Renal pelvis (tissue), 4 donors: ENCODE measurements around the gene NFAT5. TPM values are rescaled to one million over a fixed set of nuclear protein-coding genes. Genes with fewer than 3 reads are reported as not detected.
A peak's percentile ranks its signal among the peaks of the same experiment; 100 is the strongest.
"Not testable (repeated sequence)": the region's sequence is repeated elsewhere in the genome, so short reads cannot be mapped to it uniquely, and the experiment has no call there.

ENCODE experiments used
- DNase-seq: peaks from one replicate; pipeline ENCODE4 v3.0.0-alpha.2; 2013
- polyA plus RNA-seq, 3 donors: library from polyadenylated mRNA; unstranded; fragments of 120-200 nt; gene quantifications; one replicate each; pipeline ENCODE4 v1.2.1, GENCODE V29; 2013; ENCODE audit not compliant: insufficient read length in 3 of 3

NFAT5 gene
- polyA plus RNA-seq, 3 donors, result 29.5 to 68.1 (median 58.0) TPM

DNA sequence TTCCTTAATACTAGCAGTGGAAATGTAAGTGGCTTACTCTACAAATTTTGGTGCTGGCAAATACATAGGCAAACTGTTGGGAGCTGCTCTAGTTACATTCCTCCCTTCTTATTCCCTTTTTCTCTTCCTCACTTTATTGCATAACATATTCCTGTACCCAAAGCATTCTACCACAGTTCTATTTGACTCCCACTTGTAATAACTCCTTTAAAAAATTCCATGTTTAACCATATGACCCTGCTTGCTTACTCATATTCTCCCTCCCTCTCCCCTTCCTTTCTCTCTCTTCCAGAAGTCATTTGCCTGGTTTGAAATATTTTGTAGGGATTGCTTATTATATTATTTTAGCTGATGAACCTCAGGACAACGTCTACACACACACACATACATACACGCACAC lies 137.9 kb downstream of the NFAT5 start:
- no peak for DNase-seq

DNA sequence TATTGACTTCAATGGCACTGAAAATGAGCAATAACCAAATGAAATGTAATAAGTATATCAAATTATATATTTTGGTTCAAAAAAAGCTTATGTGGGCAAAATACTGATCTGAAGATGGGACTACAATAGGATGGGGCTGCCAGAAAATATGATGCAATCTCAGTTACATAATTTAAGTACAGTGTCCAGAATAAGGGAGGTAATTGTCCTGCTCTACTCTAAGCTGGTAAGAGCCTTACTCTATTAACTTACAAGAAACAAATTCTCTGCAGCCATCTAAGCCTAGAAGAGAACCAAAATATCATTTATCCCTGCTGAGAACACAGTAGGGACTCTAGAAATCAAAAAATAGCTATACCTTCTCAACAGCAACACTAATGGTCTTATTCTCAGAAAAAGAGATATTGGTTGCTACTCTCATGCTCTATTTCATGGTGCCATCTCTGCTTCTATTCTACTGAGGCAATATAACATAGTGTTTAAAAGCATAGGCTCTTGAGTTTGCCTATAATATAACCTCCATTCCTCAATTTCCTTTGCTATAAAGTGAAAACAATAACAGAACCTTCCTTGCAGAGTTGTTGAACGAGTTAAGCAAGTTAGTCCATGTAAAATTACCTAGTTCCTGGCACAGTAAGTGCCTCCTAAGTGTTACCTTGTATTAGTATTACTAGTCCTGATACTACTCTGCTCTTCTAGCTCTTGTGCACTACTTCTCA lies 140.6 kb downstream of the NFAT5 start:
- no peak for DNase-seq

DNA sequence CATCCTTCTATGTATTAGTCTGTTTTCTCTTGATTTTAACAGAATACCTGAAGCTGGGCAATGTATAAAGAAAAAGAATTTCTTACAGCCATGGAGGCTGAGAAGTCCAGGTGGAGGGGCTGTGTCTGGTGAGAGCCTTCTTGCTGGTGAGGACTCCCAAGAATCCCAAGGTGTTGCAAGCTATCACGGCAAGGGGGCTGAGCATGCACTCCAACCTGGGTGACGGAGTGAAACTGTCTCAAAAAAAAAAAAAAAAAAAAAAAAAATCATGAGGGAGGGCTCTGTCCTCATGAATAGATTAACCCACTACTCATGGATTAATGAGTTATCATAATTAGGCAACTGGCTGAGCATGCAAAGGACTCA lies 141.2 kb downstream of the NFAT5 start:
- DNase-seq, result no peak

DNA sequence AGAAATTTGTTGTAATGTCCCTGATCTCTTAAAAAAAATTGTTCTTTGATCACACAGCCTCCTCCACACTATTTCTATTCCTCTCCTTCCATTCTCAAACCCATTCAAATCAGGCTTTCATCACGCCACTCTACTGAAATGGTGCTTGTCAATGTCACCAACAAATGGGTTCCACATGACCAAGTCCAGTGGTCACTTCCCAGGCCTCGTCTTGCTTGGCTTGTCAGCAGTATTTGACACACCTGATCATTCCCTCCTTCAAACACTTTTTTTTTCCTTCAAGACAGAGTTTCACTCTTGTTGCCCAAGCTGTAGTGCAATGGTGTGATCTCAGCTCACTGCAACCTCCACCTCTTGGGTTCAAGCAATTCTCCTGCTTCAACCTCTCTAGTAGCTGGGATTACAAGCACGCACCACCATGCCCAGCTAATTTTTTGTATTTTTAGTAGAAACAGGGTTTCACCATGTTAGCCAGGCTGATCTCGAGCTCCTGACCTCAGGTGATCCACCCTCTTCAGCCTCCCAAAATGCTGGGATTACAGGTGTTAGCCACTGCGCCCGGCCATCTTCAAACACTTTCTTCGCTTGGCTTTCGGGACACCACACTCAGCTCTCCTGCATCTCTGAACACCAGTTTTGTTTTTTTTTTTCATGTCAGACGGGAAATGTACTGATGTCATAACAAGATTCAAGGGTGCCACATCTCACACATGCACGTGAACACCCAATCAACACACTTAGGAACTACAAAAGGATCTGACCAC lies 142.3 kb downstream of the NFAT5 start:
- no peak for DNase-seq

DNA sequence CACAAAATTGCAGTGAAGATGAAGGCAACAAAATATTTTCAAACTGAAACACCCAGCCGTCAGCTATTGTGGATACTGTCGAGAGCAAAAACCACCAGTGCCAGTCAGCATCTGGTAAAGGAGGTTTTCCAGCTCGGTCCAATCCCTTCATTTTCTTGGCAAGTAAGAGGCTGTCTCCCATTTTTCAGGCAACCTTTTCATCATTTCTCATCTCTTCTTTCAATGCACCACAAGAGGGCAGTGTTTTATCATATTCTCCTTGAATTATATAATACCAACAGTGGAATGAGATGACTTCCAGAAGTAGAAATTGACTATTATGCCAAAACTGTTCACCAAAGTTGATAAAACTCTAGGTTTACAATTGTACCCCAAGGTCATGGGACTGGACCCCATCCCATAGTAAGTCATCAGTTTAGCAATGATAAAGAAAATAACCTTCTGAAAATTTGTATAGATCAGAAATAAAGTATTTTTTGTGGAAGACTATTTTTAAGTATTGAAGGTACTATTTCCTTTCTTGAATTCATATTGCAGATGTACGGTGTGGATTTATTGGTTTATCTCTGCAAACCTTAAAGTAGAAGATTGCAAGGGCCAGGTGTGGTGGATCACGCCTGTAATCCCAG lies 143.8 kb downstream of the NFAT5 start:
- DNase-seq, result peak; percentile 69

DNA sequence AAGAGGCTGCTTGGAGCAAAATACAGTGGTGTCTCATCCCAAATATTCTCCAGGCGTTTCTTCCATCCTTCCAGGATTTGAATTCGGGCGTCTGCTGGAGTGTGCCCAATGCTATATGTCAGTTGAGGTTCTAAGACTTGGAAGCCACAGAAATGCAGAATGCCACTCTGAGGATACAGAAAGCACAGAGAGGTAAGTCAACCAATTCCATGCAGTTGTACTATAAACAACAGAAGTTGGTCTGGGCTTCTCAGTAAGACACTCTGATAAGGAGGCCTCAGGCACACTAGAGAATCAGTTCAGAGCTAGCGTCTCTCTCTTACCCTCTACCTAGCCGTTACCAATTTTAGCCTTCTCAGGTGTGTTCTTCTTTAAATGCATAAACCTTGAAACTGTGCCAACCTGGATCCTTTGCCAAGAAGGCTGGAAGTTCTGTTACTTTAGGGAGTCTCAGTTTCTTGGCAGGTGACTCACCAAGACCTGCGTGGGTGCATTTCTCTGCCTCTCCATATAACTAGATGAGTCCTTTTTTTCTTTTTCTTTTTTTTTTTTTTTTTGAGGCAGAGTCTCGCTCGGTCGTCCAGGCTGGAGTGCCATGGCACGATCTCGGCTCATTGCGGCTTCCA lies 145.5 kb downstream of the NFAT5 start:
- DNase-seq, result no peak

DNA sequence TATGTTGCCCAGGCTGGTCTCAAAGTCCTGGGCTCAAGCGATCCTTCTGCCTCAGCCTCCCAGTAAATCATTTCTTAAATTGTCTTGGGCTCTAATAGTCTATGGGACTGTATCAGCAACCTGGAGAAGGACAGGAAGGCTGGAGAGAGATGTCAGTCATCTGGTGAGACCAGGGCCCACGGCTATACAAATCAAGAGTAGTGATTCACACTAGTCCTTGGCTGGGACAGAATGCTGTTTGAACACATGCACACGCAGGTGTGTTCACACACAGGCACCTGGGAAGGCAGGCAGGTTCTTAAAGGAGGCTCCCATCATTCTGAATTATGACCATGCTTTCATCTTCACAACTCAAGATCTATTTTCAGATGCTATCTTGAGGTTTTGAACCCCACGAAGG lies 146.5 kb downstream of the NFAT5 start:
- no peak for DNase-seq

DNA sequence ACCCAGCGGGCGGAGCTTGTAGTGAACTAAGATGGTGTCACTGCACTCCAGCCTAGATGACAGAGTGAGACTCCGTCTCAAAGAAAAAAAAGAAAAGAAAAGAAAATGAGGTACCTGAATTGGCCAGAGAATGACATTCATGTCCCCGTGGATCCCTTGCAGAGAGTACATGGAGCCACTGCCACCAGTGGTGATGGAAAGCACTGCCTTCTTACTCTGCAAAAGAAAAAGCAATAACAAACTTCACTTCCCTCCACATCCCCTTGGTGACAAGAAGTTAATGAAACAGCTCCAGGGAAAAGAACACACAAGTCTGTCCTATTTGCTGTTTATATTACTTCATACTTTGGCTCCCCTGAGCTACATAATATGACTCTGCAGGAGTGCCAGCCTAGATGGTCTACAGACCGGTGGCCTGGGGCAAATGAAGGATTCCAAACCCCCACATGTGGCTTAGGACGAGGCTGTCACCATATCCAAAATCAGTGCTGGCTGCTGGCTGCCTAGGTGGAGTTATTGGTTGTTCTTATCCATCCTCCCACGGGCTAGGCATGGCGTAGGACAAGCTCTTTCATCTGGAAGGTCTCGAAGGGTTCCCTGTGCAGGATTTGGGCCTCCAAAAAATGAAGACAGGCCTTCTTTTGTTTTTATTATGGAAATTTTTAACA lies 147.3 kb downstream of the NFAT5 start:
- no peak for DNase-seq

DNA sequence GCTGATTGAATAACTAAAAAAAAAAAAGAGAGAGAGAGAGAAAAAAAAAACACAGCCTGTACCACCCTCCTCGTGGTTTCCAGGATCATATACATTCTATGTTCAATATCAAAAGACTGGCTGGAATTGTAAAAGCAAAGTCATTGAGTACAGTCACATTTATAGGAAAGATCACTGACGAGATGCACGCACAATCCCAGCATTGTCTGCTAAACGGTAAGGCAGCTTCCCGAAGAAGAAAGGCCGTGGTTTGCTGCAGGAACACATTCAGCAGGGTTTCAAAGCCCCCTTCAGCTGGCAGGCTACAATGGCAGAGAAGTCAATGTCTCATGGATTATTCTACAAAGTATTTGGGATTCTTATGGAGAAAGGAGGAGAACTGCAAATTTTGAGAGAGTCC lies 151.3 kb downstream of the NFAT5 start:
- DNase-seq, result no peak

DNA sequence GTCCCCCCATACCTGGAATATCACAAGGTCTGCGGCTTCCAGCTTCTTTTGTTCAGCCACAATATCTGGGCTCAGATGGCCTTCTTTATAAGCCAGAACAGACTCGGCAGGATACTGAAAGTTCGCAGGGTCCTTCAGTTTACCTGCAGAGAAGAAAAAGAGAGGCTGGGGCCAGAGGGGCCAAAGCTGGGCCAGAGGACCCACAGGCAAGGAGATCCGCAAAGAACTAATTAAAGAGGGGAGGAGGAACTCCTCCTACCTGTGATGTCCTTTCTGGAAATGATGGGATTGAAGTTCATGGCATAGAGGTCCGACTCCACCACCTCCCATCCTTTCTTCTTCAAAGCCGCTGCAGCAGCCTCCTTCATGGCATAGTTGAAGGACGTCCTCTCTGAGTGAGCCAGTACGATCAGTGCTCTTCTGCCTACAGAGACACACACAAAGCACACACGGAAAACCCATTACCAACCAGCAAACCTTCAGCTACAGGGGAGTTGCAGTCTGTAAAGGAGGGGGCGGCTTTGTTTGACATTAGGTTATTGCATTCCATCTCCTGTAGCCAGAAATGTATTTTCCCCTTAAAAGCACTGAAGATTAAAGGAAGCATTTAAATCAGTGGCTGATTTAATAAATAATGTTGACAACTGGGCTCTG lies 152.5 kb downstream of the NFAT5 start:
- no peak for DNase-seq

DNA sequence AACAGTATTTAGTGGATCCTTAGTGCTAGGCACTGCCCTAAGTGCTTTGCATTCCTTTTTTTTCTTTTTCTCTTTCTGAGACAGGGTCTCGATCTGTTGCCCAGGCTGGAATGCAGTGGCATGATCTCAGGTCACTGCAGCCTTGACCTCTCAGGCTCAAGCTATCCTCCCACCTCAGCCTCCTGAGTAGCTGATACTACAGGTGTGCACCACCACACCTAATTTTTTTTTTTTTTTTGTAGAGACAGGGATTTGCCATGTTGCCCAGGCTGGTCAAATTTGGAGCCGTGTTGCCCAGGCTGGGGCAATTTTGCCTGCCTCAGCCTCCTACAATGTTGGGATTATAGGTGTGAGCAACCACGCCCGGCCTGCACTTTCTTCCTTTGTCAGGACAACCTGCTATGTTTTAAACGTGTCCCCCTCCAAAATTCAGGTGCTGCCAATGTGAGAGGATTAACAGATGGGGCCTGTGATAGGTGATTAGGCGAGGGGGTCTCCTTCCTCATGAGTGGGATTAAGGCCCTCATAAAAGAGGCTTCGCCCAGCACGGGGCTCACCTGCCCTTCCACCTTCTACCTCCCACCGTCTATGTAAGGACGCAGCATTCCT lies 155.2 kb downstream of the NFAT5 start:
- no peak for DNase-seq

DNA sequence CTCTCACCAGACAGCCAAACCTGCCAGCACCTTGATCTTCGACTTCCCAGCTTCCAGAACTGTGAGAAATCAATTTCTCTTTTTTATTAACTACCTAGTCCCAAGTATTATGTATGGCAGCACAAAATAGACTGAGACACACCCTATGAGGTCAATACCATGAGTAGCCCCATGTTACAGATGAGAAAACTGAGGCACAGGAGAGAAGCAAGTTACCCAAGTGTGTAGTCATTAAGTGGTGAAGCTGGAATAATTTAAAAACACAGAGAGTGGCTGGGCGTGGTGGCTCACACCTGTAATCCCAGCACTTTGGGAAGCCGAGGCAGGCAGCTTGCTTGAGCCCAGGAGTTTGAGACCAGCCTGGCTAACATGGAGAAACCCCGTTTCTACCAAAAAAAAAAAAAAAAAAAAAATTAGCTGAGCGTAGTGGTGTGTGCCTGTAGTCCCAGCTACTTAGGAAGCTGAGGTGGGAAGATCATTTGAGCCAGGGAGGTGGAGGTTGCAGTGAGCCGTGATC lies 155.7 kb downstream of the NFAT5 start:
- DNase-seq, result no peak

DNA sequence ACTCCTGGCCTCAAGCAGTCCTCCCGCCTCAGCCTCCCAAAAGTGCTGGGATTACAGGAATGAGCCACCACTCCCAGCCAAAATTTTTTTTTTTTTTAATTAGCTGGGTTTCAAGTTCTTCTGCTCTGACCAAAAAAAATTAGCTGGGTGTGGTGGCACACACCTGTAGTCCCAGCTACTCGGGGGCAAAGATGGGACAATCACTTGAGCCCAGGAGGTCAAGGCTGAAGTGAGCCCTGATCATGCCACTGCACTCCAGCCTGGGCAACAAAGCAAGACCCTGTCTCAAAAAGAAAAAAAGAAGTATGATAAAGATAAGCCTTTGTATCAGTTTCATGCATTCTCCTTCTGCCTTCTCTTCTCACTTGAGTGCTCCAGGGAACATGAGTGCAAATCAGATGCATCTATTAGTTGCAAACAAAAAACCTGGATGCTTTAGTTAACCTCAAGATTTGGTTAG lies 158.7 kb downstream of the NFAT5 start:
- no peak for DNase-seq

DNA sequence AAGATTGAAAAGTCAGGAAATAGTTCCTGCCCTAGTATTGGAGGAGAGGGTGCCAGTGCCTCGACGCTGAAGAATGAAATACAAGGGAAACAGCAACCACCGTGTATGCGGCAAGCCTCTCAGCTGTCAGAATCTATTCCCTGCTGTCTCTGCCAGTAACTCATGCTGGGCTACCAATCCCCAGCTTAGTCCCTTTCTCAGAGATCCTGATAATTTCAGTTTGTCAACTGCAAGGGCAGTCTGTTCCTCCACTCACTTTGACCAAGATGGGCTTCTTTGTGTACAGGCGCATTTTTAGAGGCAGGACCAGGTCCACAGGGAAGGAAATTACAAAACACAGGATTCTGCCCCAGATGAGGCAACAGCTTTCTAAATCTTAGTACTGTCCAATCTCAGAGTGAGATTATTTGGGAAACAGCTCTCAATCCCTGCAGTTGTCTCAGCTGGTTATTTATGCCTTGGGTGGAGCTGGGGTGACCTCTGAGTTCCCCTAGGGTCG lies 159.3 kb downstream of the NFAT5 start:
- no peak for DNase-seq

DNA sequence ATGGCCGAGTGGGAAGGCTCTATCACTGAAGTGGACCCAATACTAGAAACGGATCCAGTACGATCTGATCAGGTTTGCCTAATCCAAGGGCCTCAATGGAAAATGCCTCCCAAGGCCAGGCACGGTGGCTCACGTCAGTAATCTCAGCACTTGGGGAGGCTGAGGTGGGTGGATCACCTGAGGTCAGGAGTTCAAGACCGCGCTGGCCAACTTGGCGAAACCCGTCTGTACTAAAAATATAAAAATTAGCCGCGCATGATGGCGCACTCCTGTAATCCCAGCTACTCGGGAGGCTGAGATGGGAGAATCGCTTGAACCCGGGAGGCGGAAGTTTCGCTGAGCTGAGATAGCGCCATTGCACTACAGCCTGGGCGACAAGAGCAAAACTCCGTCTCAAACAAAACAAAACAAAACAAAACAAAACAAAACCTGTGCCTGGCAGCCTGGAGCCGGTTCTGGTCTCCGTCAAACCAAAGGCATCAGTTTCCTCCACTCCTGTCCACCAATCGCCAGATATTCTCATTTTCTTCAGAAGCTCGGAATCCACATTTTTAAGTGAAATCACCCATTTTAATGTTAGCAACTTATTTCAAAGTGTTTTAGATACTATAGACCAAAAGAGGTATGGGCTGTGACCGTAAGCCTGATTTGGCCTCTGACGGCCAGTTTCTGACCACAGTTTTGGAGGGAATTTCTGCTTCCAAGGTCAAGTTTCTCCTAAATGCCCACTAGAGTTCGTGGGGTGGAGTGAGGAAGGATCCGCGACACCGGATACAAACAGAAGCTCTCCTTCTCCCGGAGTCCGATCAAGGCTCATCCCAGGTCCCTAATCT lies 159.9 kb downstream of the NFAT5 start:
- DNase-seq, result no peak

DNA sequence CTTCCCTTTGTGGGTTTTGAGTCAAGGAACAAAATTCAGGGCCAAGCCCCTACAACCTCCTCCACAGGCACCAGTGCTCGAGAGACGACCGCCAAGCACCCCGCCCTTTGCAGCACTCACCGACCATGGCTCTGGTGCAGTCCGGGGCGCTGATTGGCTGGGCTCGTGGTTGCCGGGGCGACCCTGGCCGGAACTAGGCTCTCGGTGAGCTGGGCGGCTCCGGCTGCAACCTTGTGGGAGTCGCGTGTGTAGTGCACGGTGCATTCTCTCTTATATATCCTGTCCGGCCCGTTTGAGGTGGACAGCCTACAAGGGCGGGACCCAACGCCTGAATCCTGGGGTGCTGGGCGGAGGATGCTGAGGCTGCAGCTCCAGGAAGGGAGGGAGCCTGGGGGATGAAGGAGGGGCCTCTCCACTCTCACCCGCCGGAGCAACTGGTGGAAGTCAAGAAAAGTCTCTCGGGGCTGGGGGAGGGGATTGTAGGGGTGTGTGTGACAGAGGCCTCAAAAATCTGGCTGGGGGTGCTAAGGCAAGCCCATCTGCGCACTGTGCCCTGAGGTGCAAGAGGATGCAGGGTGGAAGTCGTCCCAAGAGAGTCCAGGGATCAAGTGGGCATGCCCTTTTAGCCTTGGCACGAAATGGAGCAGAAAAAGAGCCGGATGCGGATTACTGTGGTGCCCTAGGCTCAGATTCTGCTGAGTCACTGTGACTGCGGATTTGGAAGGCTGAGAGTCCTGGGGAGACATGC lies 160.7 kb downstream of the NFAT5 start, which contains the start of gene NQO1:
Gene NQO1 (minus strand): TSS at position 248 of the 748 bp plus-strand sequence. CDS start 121 bp downstream, at position 127.
- DNase-seq, result peak; percentile 83

DNA sequence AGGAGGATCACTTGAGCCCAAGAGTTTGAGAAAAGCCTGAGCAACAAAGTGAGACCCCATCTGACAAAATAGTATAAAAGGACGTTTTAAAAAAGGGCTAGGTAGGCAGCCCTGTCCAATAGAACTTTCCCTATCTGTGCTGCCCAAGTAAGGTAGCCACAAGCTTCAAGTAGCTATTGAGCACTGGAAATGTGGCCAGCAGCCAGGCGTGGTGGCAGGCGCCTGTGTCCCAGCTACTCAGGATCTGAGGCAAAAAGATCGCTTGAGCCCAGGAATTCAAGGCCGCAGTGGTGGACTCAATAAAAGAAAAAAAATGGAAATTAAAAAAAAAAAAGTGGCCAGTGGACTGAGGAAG lies 162.1 kb downstream of the NFAT5 start:
- no peak for DNase-seq

DNA sequence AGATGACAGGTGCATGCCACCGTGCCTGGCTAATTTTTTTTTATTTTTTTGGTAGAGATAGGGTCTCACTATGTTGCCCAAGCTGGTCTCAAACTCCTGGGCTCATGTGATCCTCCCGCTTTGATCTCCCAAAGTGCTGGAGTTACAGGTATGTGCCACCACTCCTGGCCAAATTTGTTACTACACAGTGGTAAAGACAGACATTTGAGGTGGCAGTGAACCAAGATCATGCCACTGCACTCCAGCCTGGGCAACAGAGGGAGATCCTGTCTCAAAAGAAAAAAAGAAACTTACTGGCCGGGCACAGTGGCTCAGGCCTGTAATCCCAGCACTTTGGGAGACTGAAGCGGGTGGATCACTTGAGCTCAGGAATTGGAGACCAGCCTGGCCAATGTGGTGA lies 163.3 kb downstream of the NFAT5 start:
- not testable (repeated sequence) for DNase-seq

DNA sequence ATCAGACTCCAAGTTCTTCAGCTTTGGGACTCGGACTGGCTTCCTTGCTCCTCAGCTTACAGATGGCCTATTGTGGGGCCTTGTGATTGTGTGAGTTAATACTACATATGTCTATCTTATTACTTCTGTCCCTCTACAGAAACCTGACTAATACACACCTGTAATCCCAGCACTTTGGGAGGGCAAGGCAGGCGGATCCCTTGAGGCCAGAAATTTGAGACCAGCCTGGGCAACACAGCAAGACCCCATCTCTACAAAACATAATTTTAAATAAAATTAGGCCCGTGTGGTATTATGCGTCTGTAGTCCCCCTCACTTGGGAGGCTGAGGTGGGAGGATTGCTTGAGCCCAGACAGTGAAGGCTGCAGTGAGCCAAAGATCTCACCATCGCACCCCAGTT lies 165.5 kb downstream of the NFAT5 start:
- DNase-seq, result not testable (repeated sequence)
